Mesenchymal stem cell (in vitro differentiated cells and primary cell): ENCODE results near the gene TTC7B.
"Not testable (repeated sequence)": the region's sequence is repeated elsewhere in the genome, so short reads cannot be mapped to it uniquely, and the experiment has no call there.

Experiments
- DNase-seq: peaks from one replicate; pipeline ENCODE4 v3.0.0-alpha.2; 2013
- H2AFZ ChIP-seq: one replicate; pipeline ENCODE4 v1.6.1; 2013; ENCODE audit warnings: low read depth, mild to moderate bottlenecking, control low read depth, inconsistent platforms, low read length, moderate library complexity
- H2AK5ac ChIP-seq: 2 replicates; pipeline ENCODE4 v1.6.1; 2013; ENCODE audit warnings: low read length, moderate library complexity, mild to moderate bottlenecking, inconsistent platforms; ENCODE audit not compliant: severe bottlenecking
- H2BK120ac ChIP-seq: one replicate; pipeline ENCODE4 v1.6.1; 2013; ENCODE audit warnings: low read depth, mild to moderate bottlenecking, inconsistent platforms, low read length, moderate library complexity
- H2BK12ac ChIP-seq, 2 experiments: one replicate each; pipeline ENCODE4 v1.6.1; 2013; ENCODE audit warnings: inconsistent platforms in 2 of 2, low read length in 2 of 2, mild to moderate bottlenecking in 2 of 2, moderate library complexity in 2 of 2, control low read depth in 1 of 2
- H2BK15ac ChIP-seq: one replicate; pipeline ENCODE4 v1.6.1; 2013; ENCODE audit warnings: mild to moderate bottlenecking, low read depth, inconsistent platforms; ENCODE audit not compliant: poor library complexity, severe bottlenecking
- H2BK5ac ChIP-seq: 2 replicates; pipeline ENCODE4 v1.6.1; 2013; ENCODE audit warnings: low read depth, mild to moderate bottlenecking, low read length, control low read depth, inconsistent platforms; ENCODE audit not compliant: poor library complexity, severe bottlenecking
- H3K14ac ChIP-seq, 2 experiments: one replicate each; pipeline ENCODE4 v1.6.1; 2013; ENCODE audit warnings: inconsistent platforms in 2 of 2, low read length in 2 of 2, control low read depth in 1 of 2, mild to moderate bottlenecking in 1 of 2, moderate library complexity in 1 of 2
- H3K18ac ChIP-seq, 2 experiments: one replicate each; pipeline ENCODE4 v1.6.1; 2013; ENCODE audit warnings: inconsistent platforms in 2 of 2, low read length in 2 of 2, control low read depth in 1 of 2, low read depth in 1 of 2, mild to moderate bottlenecking in 1 of 2
- H3K23ac ChIP-seq, 2 experiments: one replicate each; pipeline ENCODE4 v1.6.1; 2013; ENCODE audit warnings: inconsistent platforms in 2 of 2, low read length in 2 of 2, mild to moderate bottlenecking in 2 of 2, moderate library complexity in 2 of 2, control low read depth in 1 of 2
- H3K27ac ChIP-seq: 2 replicates; pipeline ENCODE4 v1.5.1; 2013; ENCODE audit warnings: mild to moderate bottlenecking, moderate library complexity, low read length, control low read depth, inconsistent platforms; ENCODE audit not compliant: poor library complexity, severe bottlenecking
- H3K27me3 ChIP-seq, 2 experiments: 2 replicates each; pipeline versions ENCODE4 v1.6.1 to v1.7.0; 2013; ENCODE audit warnings: low read length in 2 of 2, mild to moderate bottlenecking in 2 of 2, moderate library complexity in 2 of 2, control low read depth in 1 of 2, inconsistent platforms in 1 of 2; ENCODE audit not compliant: control insufficient read depth in 1 of 2, insufficient read depth in 1 of 2
- H3K36me3 ChIP-seq, 2 experiments: 2 replicates each; pipeline versions ENCODE4 v1.6.1 to v1.7.0; 2013; ENCODE audit warnings: low read length in 2 of 2, control low read depth in 1 of 2, inconsistent platforms in 1 of 2, low read depth in 1 of 2, mild to moderate bottlenecking in 1 of 2; ENCODE audit not compliant: insufficient read depth in 2 of 2, control insufficient read depth in 1 of 2
- H3K4ac ChIP-seq, 2 experiments: one replicate each; pipeline ENCODE4 v1.6.1; 2013; ENCODE audit warnings: inconsistent platforms in 2 of 2, low read length in 2 of 2, mild to moderate bottlenecking in 2 of 2, moderate library complexity in 2 of 2, control low read depth in 1 of 2, low read depth in 1 of 2
- H3K4me1 ChIP-seq: 2 replicates; pipeline ENCODE4 v1.6.1; 2013; ENCODE audit warnings: low read depth, low read length, control low read depth; ENCODE audit not compliant: control insufficient read depth, insufficient read depth
- H3K4me2 ChIP-seq: 2 replicates; pipeline ENCODE4 v1.6.1; 2013; ENCODE audit warnings: low read length, mild to moderate bottlenecking, inconsistent platforms; ENCODE audit not compliant: poor library complexity, severe bottlenecking
- H3K4me3 ChIP-seq, 2 experiments: 2 replicates each; pipeline versions ENCODE4 v1.5.1 to v1.7.0; 2013; ENCODE audit warnings: low read length in 2 of 2, mild to moderate bottlenecking in 2 of 2, control low read depth in 1 of 2, low read depth in 1 of 2; ENCODE audit not compliant: insufficient read depth in 1 of 2
- H3K79me1 ChIP-seq: replicated peaks from 2 replicates; pipeline ENCODE4 v1.6.1; 2013; ENCODE audit warnings: mild to moderate bottlenecking, control low read depth, low read length, inconsistent platforms; ENCODE audit not compliant: poor library complexity, severe bottlenecking
- H3K9ac ChIP-seq: 2 replicates; pipeline ENCODE4 v1.7.0; 2013; ENCODE audit warnings: mild to moderate bottlenecking, low read length, moderate library complexity
- H3K9me3 ChIP-seq: 2 replicates; pipeline ENCODE4 v1.7.0; 2013; ENCODE audit warnings: mild to moderate bottlenecking, low read length; ENCODE audit not compliant: control insufficient read depth
- H4K8ac ChIP-seq: one replicate; pipeline ENCODE4 v1.6.1; 2013; ENCODE audit warnings: inconsistent platforms, mild to moderate bottlenecking, low read length, moderate library complexity
- H4K91ac ChIP-seq: one replicate; pipeline ENCODE4 v1.6.1; 2013; ENCODE audit warnings: mild to moderate bottlenecking, low read length, inconsistent platforms
- WGBS: methylation state at CpG from one replicate; pipeline ENCODE4 v1.1.7; 2013; ENCODE audit warnings: mixed read lengths; 5-methylcytosine and 5-hydroxymethylcytosine counted together

TTC7B gene

GRCh38 chr14:90838531-90838930 is 22.3 kb upstream of the TTC7B start:
- not testable (repeated sequence) for H3K36me3 ChIP-seq, H4K8ac ChIP-seq, H3K14ac ChIP-seq, H2BK15ac ChIP-seq, H3K23ac ChIP-seq, H3K79me1 ChIP-seq, H3K9me3 ChIP-seq, H3K4ac ChIP-seq, H3K27me3 ChIP-seq, H3K18ac ChIP-seq, H2BK120ac ChIP-seq, H2BK12ac ChIP-seq, H3K4me3 ChIP-seq, H4K91ac ChIP-seq, H2AK5ac ChIP-seq, H3K27ac ChIP-seq, DNase-seq, H3K4me2 ChIP-seq, H3K4me1 ChIP-seq, H2BK5ac ChIP-seq, H2AFZ ChIP-seq
- peak overlapping the region; percentile 83 for H3K9ac ChIP-seq
- WGBS, result 95% methylated on average over 7 of the region's 8 CpGs

GRCh38 chr14:90837355-90837754 is 21.1 kb upstream of the TTC7B start:
- Histone ChIP-seq H2BK5ac (no peak overlapping the region), H3K79me1 (no peaks in the 10 kb centered on the region), H3K4me2 (no peak overlapping the region), H2BK12ac (no peak overlapping the region), H4K91ac (no peak overlapping the region), H3K27ac (no peak overlapping the region), H2BK15ac (no peak overlapping the region), H3K23ac (no peak overlapping the region), H3K9me3 (no peaks in the 10 kb centered on the region), H3K18ac (no peak overlapping the region), H3K14ac (no peak overlapping the region), H2AK5ac (no peak overlapping the region), H2AFZ (no peak overlapping the region), H3K4me1 (peaks cover 1% of the 10 kb centered on the region), H3K4ac (no peak overlapping the region), H3K36me3 (no peaks in the 10 kb centered on the region), H2BK120ac (no peak overlapping the region), H3K27me3 (no peaks in the 10 kb centered on the region), H4K8ac (no peak overlapping the region), H3K4me3 (no peak overlapping the region), H3K9ac (no peak overlapping the region)
- WGBS, result 98% methylated on average over 9 of the region's 9 CpGs
- no peak for DNase-seq

GRCh38 chr14:90836692-90837063 is 20.4 kb upstream of the TTC7B start:
- Histone ChIP-seq H3K4me3 (no peak overlapping the region), H3K9me3 (no peaks in the 10 kb centered on the region), H2BK12ac (no peak overlapping the region), H4K8ac (no peak overlapping the region), H3K27ac (no peak overlapping the region), H2BK5ac (no peak overlapping the region), H2AFZ (peak overlapping the region; percentile 6), H4K91ac (peak overlapping the region; percentile 48), H3K4ac (no peak overlapping the region), H3K36me3 (no peaks in the 10 kb centered on the region), H3K23ac (no peak overlapping the region), H3K9ac (no peak overlapping the region), H2AK5ac (no peak overlapping the region), H3K27me3 (no peaks in the 10 kb centered on the region), H3K79me1 (no peaks in the 10 kb centered on the region), H3K4me1 (peaks cover 1% of the 10 kb centered on the region), H2BK15ac (no peak overlapping the region), H3K14ac (no peak overlapping the region), H3K18ac (no peak overlapping the region), H3K4me2 (no peak overlapping the region), H2BK120ac (no peak overlapping the region)
- 96% methylated on average over 7 of the region's 7 CpGs for WGBS
- DNase-seq, result no peak

- Histone ChIP-seq H3K36me3 (no peaks in the 10 kb centered on the region), H3K4me1 (peaks cover 7% of the 10 kb centered on the region), H3K14ac (no peak overlapping the region), H2BK15ac (no peak overlapping the region), H3K9ac (no peak overlapping the region), H3K79me1 (no peaks in the 10 kb centered on the region), H2BK5ac (no peak overlapping the region), H2BK120ac (no peak overlapping the region), H4K8ac (no peak overlapping the region), H3K4me2 (no peak overlapping the region), H3K23ac (no peak overlapping the region), H3K4ac (no peak overlapping the region), H2AK5ac (no peak overlapping the region), H2BK12ac (no peak overlapping the region), H3K9me3 (no peaks in the 10 kb centered on the region), H2AFZ (no peak overlapping the region), H3K27ac (no peak overlapping the region), H3K18ac (no peak overlapping the region), H3K27me3 (peaks cover 5 to 6% of the 10 kb centered on the region in 2 experiments), H4K91ac (no peak overlapping the region), H3K4me3 (no peak overlapping the region)
- DNase-seq, result no peak
- WGBS, result 89% methylated on average over 8 of the region's 10 CpGs
Measured at GRCh38 chr14:90831821-90832220, 15.6 kb upstream of the TTC7B start.
